Measurements from ENCODE around the gene ENTPD2.

ENTPD2 gene

GRCh38 chr9:137019891-137020683 is 33.8 kb downstream of the ENTPD2 start:
- no peak for TF ChIP-seq CTCF (IDR thresholded peaks at IDR 0.05; ENCODE audit: low read depth, low read length)
- H3K36me3 ChIP-seq: peaks cover 24% of the 10 kb centered on the region
- no peak overlapping the region for H3K27ac ChIP-seq

GRCh38 chr9:137018761-137019559 is 34.9 kb downstream of the ENTPD2 start:
- Histone ChIP-seq H3K9me3 (ENCODE audit: severe bottlenecking) (no peaks in the 10 kb centered on the region), H3K27me3 (ENCODE audit: insufficient read depth, low read depth, severe bottlenecking) (no peaks in the 10 kb centered on the region), H3K36me3 (peaks cover 29% of the 10 kb centered on the region), H3K27ac (no peak overlapping the region), H3K4me3 (ENCODE audit: low read depth, low read length) (no peak overlapping the region)
- TF ChIP-seq CTCF (IDR thresholded peaks at IDR 0.05; ENCODE audit: low read depth, low read length): no peak
- no peak for DNase-seq

More at GRCh38 chr9:137019891-137020683, 33.8 kb downstream of the ENTPD2 start:
- H3K9me3 ChIP-seq (ENCODE audit: severe bottlenecking): no peaks in the 10 kb centered on the region
- H3K4me3 ChIP-seq (ENCODE audit: low read depth, low read length): no peak overlapping the region
- no peak for DNase-seq
- no peaks in the 10 kb centered on the region for H3K27me3 ChIP-seq (ENCODE audit: insufficient read depth, low read depth, severe bottlenecking)

- DNase-seq: no peak
- Histone ChIP-seq H3K36me3 (peaks cover 29% of the 10 kb centered on the region), H3K4me3 (ENCODE audit: low read depth, low read length) (no peak overlapping the region), H3K27me3 (ENCODE audit: insufficient read depth, low read depth, severe bottlenecking) (no peaks in the 10 kb centered on the region), H3K27ac (no peak overlapping the region), H3K9me3 (ENCODE audit: severe bottlenecking) (no peaks in the 10 kb centered on the region)
- TF ChIP-seq CTCF (IDR thresholded peaks at IDR 0.05; ENCODE audit: low read depth, low read length): no peak
Observed at GRCh38 chr9:137017791-137018497, 35.9 kb downstream of the ENTPD2 start.

GRCh38 chr9:137017071-137017470 is 36.8 kb downstream of the ENTPD2 start:
- Histone ChIP-seq H3K4me3 (ENCODE audit: low read depth, low read length) (no peak overlapping the region), H3K27ac (no peak overlapping the region), H3K9me3 (ENCODE audit: severe bottlenecking) (no peaks in the 10 kb centered on the region), H3K27me3 (ENCODE audit: insufficient read depth, low read depth, severe bottlenecking) (no peaks in the 10 kb centered on the region), H3K36me3 (peaks cover 32% of the 10 kb centered on the region)
- TF ChIP-seq CTCF (IDR thresholded peaks at IDR 0.05; ENCODE audit: low read depth, low read length): no peak
- no peak for DNase-seq

- Histone ChIP-seq H3K27me3 (ENCODE audit: insufficient read depth, low read depth, severe bottlenecking) (no peaks in the 10 kb centered on the region), H3K9me3 (ENCODE audit: severe bottlenecking) (no peaks in the 10 kb centered on the region), H3K36me3 (peaks cover 35% of the 10 kb centered on the region), H3K4me3 (ENCODE audit: low read depth, low read length) (no peak overlapping the region), H3K27ac (no peak overlapping the region)
- DNase-seq: no peak
- no peak for TF ChIP-seq CTCF (IDR thresholded peaks at IDR 0.05; ENCODE audit: low read depth, low read length)
Observed at GRCh38 chr9:137016436-137016835, 37.4 kb downstream of the ENTPD2 start.

Data from WERI-Rb-1 (cell line).